ENCODE data around the gene AIRE.

Gene AIRE

GRCh38 chr21:44253832-44254710 lies 31.6 kb upstream of the AIRE start:
- ChIA-PET CTCF (interaction anchor here (1.0 to 2.1 kb wide), 3 partner anchors 12 to 44 kb away, joined by 3 to 6 read pairs (median 3); no protein-coding TSS in a partner anchor), POLR2A (no interaction called here)
- H3K9me3 ChIP-seq (ENCODE audit: control extremely low read depth in 1 of 5, control insufficient read depth in 4 of 5, insufficient read depth in 2 of 5, low read depth in 1 of 5, low read length in 4 of 5) = no peaks in the 10 kb centered on the region
- H3K27ac ChIP-seq (ENCODE audit: insufficient read depth in 1 of 2, low read depth in 1 of 2, low read length in 2 of 2, poor library complexity in 1 of 2, severe bottlenecking in 2 of 2) = no peak overlapping the region
- no peaks in the 10 kb centered on the region for H3K27me3 ChIP-seq (replicated peaks in 2 of 5; ENCODE audit: control insufficient read depth in 4 of 5, insufficient read depth in 5 of 5, low read length in 4 of 5)
- WGBS (ENCODE audit: insufficient coverage) = 52% methylated on average over 27 of the region's 29 CpGs
- H3K4me3 ChIP-seq (ENCODE audit: control insufficient read depth in 1 of 7, extremely low read depth in 1 of 7, insufficient read depth in 4 of 7, low read depth in 2 of 7, low read length in 6 of 7) = no peak overlapping the region
- DNase-seq = peak; percentile 2 to 19 (median 6)
- H3K4me1 ChIP-seq (ENCODE audit: control extremely low read depth in 1 of 4, control insufficient read depth in 4 of 4, insufficient read depth in 4 of 4, low read length in 3 of 4) = peaks cover 0 to 6% (median 6%) of the 10 kb centered on the region in 4 experiments
- H3K36me3 ChIP-seq (ENCODE audit: control insufficient read depth in 4 of 4, insufficient read depth in 4 of 4, low read length in 3 of 4) = no peaks in the 10 kb centered on the region

DNA sequence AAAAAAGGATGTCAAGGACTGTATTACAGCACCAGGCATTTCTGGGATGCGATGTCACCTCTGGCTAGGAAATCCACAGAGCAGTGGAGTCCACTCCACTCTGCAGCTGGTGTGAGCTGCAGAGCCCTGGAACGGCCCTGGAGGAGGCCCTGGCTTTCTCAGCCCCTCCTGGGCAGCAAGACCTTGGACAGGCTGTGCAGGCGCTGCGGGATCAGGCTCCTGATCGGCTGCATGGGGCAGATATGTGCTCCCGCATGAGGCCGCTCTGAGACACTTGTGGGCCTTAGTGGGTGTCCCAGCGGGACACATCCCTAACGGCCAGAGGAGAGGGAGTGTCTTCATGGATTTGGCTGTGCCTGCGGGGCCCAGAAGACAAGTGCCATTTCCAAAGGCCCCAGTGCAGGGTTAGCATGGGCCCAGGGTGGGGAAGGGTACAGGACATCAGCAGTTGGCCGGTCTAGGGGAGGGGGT lies 30.1 kb upstream of the AIRE start:
- DNase-seq = no peak
- Histone ChIP-seq H3K4me1 (ENCODE audit: control extremely low read depth in 1 of 4, control insufficient read depth in 4 of 4, insufficient read depth in 4 of 4, low read length in 3 of 4) (peaks cover 0 to 6% (median 6%) of the 10 kb centered on the region in 4 experiments), H3K4me3 (ENCODE audit: control insufficient read depth in 1 of 7, extremely low read depth in 1 of 7, insufficient read depth in 4 of 7, low read depth in 2 of 7, low read length in 6 of 7) (no peak overlapping the region), H3K36me3 (ENCODE audit: control insufficient read depth in 4 of 4, insufficient read depth in 4 of 4, low read length in 3 of 4) (no peaks in the 10 kb centered on the region), H3K27me3 (replicated peaks in 2 of 5; ENCODE audit: control insufficient read depth in 4 of 5, insufficient read depth in 5 of 5, low read length in 4 of 5) (no peaks in the 10 kb centered on the region), H3K9me3 (ENCODE audit: control extremely low read depth in 1 of 5, control insufficient read depth in 4 of 5, insufficient read depth in 2 of 5, low read depth in 1 of 5, low read length in 4 of 5) (no peaks in the 10 kb centered on the region), H3K27ac (ENCODE audit: insufficient read depth in 1 of 2, low read depth in 1 of 2, low read length in 2 of 2, poor library complexity in 1 of 2, severe bottlenecking in 2 of 2) (no peak overlapping the region)
- WGBS (ENCODE audit: insufficient coverage) = 99% methylated on average over 10 of the region's 11 CpGs
- POLR2A ChIA-PET = no interaction called here
- CTCF ChIA-PET = interaction anchor here (1.2 to 2.1 kb wide), 2 partner anchors 12 to 43 kb away, joined by 3 to 6 read pairs; no protein-coding TSS in a partner anchor

DNA sequence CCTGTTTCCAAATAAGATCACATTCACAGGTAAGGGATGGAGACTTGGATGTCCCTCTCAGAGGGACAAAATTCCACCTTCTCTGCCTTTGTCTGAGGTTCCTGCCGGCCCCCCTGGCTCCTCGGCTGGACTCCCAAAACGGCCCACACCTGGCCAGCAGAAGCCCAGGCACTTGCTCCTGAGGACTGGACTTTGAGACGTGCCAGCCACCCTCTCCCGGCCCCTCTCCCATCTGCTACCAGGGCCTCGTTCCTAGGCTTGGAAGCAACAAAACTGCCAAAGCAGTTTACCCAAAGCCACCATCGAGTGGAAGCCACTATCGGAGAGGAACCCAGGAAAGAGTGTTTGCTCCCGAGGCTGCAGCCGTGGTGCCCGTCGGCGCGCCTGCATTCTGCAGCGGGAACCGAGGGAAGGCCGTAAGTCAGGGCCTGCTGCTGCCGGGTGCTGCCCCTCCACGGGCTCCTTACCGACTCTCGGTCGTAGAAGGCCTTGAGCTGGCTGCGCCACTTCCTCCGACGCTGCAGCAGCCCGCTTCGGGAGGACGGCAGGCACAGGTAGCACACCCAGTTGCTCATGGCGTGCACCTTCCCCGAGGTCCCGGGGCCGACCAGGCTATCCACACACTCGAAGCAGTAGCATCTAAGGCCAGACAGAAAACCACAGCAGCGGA lies 27.5 kb upstream of the AIRE start:
- H3K27me3 ChIP-seq (replicated peaks in 2 of 5; ENCODE audit: control insufficient read depth in 4 of 5, insufficient read depth in 5 of 5, low read length in 4 of 5) = no peaks in the 10 kb centered on the region
- WGBS (ENCODE audit: insufficient coverage) = 96% methylated on average over 32 of the region's 34 CpGs
- H3K9me3 ChIP-seq (ENCODE audit: control extremely low read depth in 1 of 5, control insufficient read depth in 4 of 5, insufficient read depth in 2 of 5, low read depth in 1 of 5, low read length in 4 of 5) = no peaks in the 10 kb centered on the region
- no peaks in the 10 kb centered on the region for H3K36me3 ChIP-seq (ENCODE audit: control insufficient read depth in 4 of 4, insufficient read depth in 4 of 4, low read length in 3 of 4)
- CTCF ChIA-PET = interaction anchor here (1.2 to 1.7 kb wide), 2 partner anchors 9 to 40 kb away, joined by 3 read pairs; no protein-coding TSS in a partner anchor
- H3K4me1 ChIP-seq (ENCODE audit: control extremely low read depth in 1 of 4, control insufficient read depth in 4 of 4, insufficient read depth in 4 of 4, low read length in 3 of 4) = peaks cover 0 to 7% (median 6%) of the 10 kb centered on the region in 4 experiments
- POLR2A ChIA-PET = no interaction called here
- H3K27ac ChIP-seq (ENCODE audit: insufficient read depth in 1 of 2, low read depth in 1 of 2, low read length in 2 of 2, poor library complexity in 1 of 2, severe bottlenecking in 2 of 2) = no peak overlapping the region
- no peak overlapping the region for H3K4me3 ChIP-seq (ENCODE audit: control insufficient read depth in 1 of 7, extremely low read depth in 1 of 7, insufficient read depth in 4 of 7, low read depth in 2 of 7, low read length in 6 of 7)
- no peak for DNase-seq

GRCh38 chr21:44259082-44259705 lies 26.5 kb upstream of the AIRE start:
- CTCF ChIA-PET = interaction anchor here (1.2 kb wide), 1 partner anchor 39 kb away, joined by 3 read pairs; no protein-coding TSS in a partner anchor
- H3K9me3 ChIP-seq (ENCODE audit: control extremely low read depth in 1 of 5, control insufficient read depth in 4 of 5, insufficient read depth in 2 of 5, low read depth in 1 of 5, low read length in 4 of 5) = no peaks in the 10 kb centered on the region
- H3K27me3 ChIP-seq (replicated peaks in 2 of 5; ENCODE audit: control insufficient read depth in 4 of 5, insufficient read depth in 5 of 5, low read length in 4 of 5) = no peaks in the 10 kb centered on the region
- peaks cover 0 to 6% (median 5%) of the 10 kb centered on the region in 4 experiments for H3K4me1 ChIP-seq (ENCODE audit: control extremely low read depth in 1 of 4, control insufficient read depth in 4 of 4, insufficient read depth in 4 of 4, low read length in 3 of 4)
- WGBS (ENCODE audit: insufficient coverage) = 98% methylated on average over 20 of the region's 22 CpGs
- H3K27ac ChIP-seq (ENCODE audit: insufficient read depth in 1 of 2, low read depth in 1 of 2, low read length in 2 of 2, poor library complexity in 1 of 2, severe bottlenecking in 2 of 2) = no peak overlapping the region
- POLR2A ChIA-PET = no interaction called here
- H3K4me3 ChIP-seq (ENCODE audit: control insufficient read depth in 1 of 7, extremely low read depth in 1 of 7, insufficient read depth in 4 of 7, low read depth in 2 of 7, low read length in 6 of 7) = no peak overlapping the region
- no peaks in the 10 kb centered on the region for H3K36me3 ChIP-seq (ENCODE audit: control insufficient read depth in 4 of 4, insufficient read depth in 4 of 4, low read length in 3 of 4)
- no peak for DNase-seq

GRCh38 chr21:44260066-44260465 lies 25.6 kb upstream of the AIRE start:
- peaks cover 0 to 2% (median 0%) of the 10 kb centered on the region in 4 experiments for H3K4me1 ChIP-seq (ENCODE audit: control extremely low read depth in 1 of 4, control insufficient read depth in 4 of 4, insufficient read depth in 4 of 4, low read length in 3 of 4)
- ChIA-PET POLR2A (no interaction called here), CTCF (no interaction called here)
- H3K9me3 ChIP-seq (ENCODE audit: control extremely low read depth in 1 of 5, control insufficient read depth in 4 of 5, insufficient read depth in 2 of 5, low read depth in 1 of 5, low read length in 4 of 5) = no peaks in the 10 kb centered on the region
- no peaks in the 10 kb centered on the region for H3K27me3 ChIP-seq (replicated peaks in 2 of 5; ENCODE audit: control insufficient read depth in 4 of 5, insufficient read depth in 5 of 5, low read length in 4 of 5)
- H3K27ac ChIP-seq (ENCODE audit: insufficient read depth in 1 of 2, low read depth in 1 of 2, low read length in 2 of 2, poor library complexity in 1 of 2, severe bottlenecking in 2 of 2) = no peak overlapping the region
- no peak for DNase-seq
- H3K4me3 ChIP-seq (ENCODE audit: control insufficient read depth in 1 of 7, extremely low read depth in 1 of 7, insufficient read depth in 4 of 7, low read depth in 2 of 7, low read length in 6 of 7) = no peak overlapping the region
- WGBS (ENCODE audit: insufficient coverage) = 100% methylated on average over 1 of the region's 4 CpGs
- H3K36me3 ChIP-seq (ENCODE audit: control insufficient read depth in 4 of 4, insufficient read depth in 4 of 4, low read length in 3 of 4) = no peaks in the 10 kb centered on the region

GRCh38 chr21:44260791-44261631 lies 24.7 kb upstream of the AIRE start:
- Histone ChIP-seq H3K27me3 (replicated peaks in 2 of 5; ENCODE audit: control insufficient read depth in 4 of 5, insufficient read depth in 5 of 5, low read length in 4 of 5) (no peaks in the 10 kb centered on the region), H3K4me3 (ENCODE audit: control insufficient read depth in 1 of 7, extremely low read depth in 1 of 7, insufficient read depth in 4 of 7, low read depth in 2 of 7, low read length in 6 of 7) (no peak overlapping the region), H3K4me1 (ENCODE audit: control extremely low read depth in 1 of 4, control insufficient read depth in 4 of 4, insufficient read depth in 4 of 4, low read length in 3 of 4) (peaks cover 0 to 2% (median 0%) of the 10 kb centered on the region in 4 experiments), H3K9me3 (ENCODE audit: control extremely low read depth in 1 of 5, control insufficient read depth in 4 of 5, insufficient read depth in 2 of 5, low read depth in 1 of 5, low read length in 4 of 5) (no peaks in the 10 kb centered on the region), H3K27ac (ENCODE audit: insufficient read depth in 1 of 2, low read depth in 1 of 2, low read length in 2 of 2, poor library complexity in 1 of 2, severe bottlenecking in 2 of 2) (no peak overlapping the region), H3K36me3 (ENCODE audit: control insufficient read depth in 4 of 4, insufficient read depth in 4 of 4, low read length in 3 of 4) (no peaks in the 10 kb centered on the region)
- POLR2A ChIA-PET = no interaction called here
- CTCF ChIA-PET = no interaction called here
- DNase-seq = no peak
- 95% methylated on average over 15 of the region's 19 CpGs for WGBS (ENCODE audit: insufficient coverage)

Measured in common myeloid progenitor, CD34-positive (primary cell).